Vagina (tissue), 2 donors: Measurements from ENCODE around the gene MOB3A.

Experiments
- POLR2A ChIP-seq, 2 donors: fragments of 450-650 bp; IDR thresholded peaks; one replicate each; pipeline ENCODE4 v1.6.1; 2017; ENCODE audit warnings: antibody characterized with exemption in 2 of 2, mild to moderate bottlenecking in 2 of 2, moderate library complexity in 2 of 2
- TF ChIP-seq, protein P1 (sequence below), 3 experiments: fragments of 450-650 bp in 2 of 3; fragments of 200-600 bp in 1 of 3; sonication (generic) in 1 of 3; IDR thresholded peaks; one replicate each; pipeline ENCODE4 v1.5.1; 2017 to 2019; ENCODE audit warnings: antibody characterized with exemption in 3 of 3, mild to moderate bottlenecking in 2 of 3, moderate library complexity in 2 of 3

GRCh38 chr19:2122982-2123381 lies 26.9 kb upstream of the MOB3A start:
- TF ChIP-seq POLR2A (IDR thresholded peaks at IDR 0.05), result no peak
- TF ChIP-seq, protein P1, sequence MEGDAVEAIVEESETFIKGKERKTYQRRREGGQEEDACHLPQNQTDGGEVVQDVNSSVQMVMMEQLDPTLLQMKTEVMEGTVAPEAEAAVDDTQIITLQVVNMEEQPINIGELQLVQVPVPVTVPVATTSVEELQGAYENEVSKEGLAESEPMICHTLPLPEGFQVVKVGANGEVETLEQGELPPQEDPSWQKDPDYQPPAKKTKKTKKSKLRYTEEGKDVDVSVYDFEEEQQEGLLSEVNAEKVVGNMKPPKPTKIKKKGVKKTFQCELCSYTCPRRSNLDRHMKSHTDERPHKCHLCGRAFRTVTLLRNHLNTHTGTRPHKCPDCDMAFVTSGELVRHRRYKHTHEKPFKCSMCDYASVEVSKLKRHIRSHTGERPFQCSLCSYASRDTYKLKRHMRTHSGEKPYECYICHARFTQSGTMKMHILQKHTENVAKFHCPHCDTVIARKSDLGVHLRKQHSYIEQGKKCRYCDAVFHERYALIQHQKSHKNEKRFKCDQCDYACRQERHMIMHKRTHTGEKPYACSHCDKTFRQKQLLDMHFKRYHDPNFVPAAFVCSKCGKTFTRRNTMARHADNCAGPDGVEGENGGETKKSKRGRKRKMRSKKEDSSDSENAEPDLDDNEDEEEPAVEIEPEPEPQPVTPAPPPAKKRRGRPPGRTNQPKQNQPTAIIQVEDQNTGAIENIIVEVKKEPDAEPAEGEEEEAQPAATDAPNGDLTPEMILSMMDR (IDR thresholded peaks at IDR 0.05), result no peak
